Epithelial cell of proximal tubule (primary cell): ENCODE results near the gene CCDC178. TPM values are rescaled to one million over a fixed set of nuclear protein-coding genes. Genes with fewer than 3 reads are reported as not detected.
A peak's percentile ranks its signal among the peaks of the same experiment; 100 is the strongest.
"Not testable (repeated sequence)": the region's sequence is repeated elsewhere in the genome, so short reads cannot be mapped to it uniquely, and the experiment has no call there.

Source experiments
- DNase-seq: peaks from one replicate; pipeline ENCODE4 v3.0.0-alpha.2; 2011; ENCODE audit warnings: low read depth
- H3K4me3 ChIP-seq: 2 replicates; pipeline ENCODE4 v1.5.1; 2011; ENCODE audit warnings: low read depth, mild to moderate bottlenecking, low read length
- CTCF ChIP-seq: conservative IDR thresholded peaks from 2 replicates; pipeline ENCODE4 v1.5.1; 2012; ENCODE audit warnings: low read depth, mild to moderate bottlenecking, low read length
- total RNA-seq: library from RNA; depleted of rRNA; stranded (reverse); fragments of >200 nt; gene quantifications from 2 replicates; pipeline ENCODE4 v1.2.3, GENCODE V29; 2015

CCDC178 gene
- total RNA-seq, 1 donor from 2014 or later, result not detected

GRCh38 chr18:32966141-32966540 is 474.4 kb downstream of the CCDC178 start:
- no peak for TF ChIP-seq CTCF
- no peak for DNase-seq
- no peak overlapping the region for H3K4me3 ChIP-seq

- DNase-seq, result no peak
Measured at GRCh38 chr18:32961538-32961937, 479.0 kb downstream of the CCDC178 start.

GRCh38 chr18:32958746-32959145 is 481.8 kb downstream of the CCDC178 start:
- no peak for DNase-seq
- H3K4me3 ChIP-seq, result no peak overlapping the region
- no peak for TF ChIP-seq CTCF

More at GRCh38 chr18:32961538-32961937, 479.0 kb downstream of the CCDC178 start:
- no peak overlapping the region for H3K4me3 ChIP-seq
- no peak for TF ChIP-seq CTCF

GRCh38 chr18:32956591-32957315 is 483.8 kb downstream of the CCDC178 start:
- no peak overlapping the region for H3K4me3 ChIP-seq
- DNase-seq, result no peak
- TF ChIP-seq CTCF, result peak; percentile 51

- not testable (repeated sequence) for DNase-seq, H3K4me3 ChIP-seq
Measured at GRCh38 chr18:32952318-32952717, 488.2 kb downstream of the CCDC178 start.

- TF ChIP-seq CTCF, result no peak
Measured at GRCh38 chr18:32937597-32937996, 502.9 kb downstream of the CCDC178 start.

GRCh38 chr18:32937066-32937465 is 503.5 kb downstream of the CCDC178 start:
- no peak for DNase-seq
- TF ChIP-seq CTCF, result no peak
- no peak overlapping the region for H3K4me3 ChIP-seq

More at GRCh38 chr18:32937597-32937996, 502.9 kb downstream of the CCDC178 start:
- no peak for DNase-seq
- H3K4me3 ChIP-seq, result no peak overlapping the region
